Measurements from ENCODE around the gene PKHD1. TPM values are rescaled to one million over a fixed set of nuclear protein-coding genes. Genes with fewer than 3 reads are reported as not detected.

Gene PKHD1
- polyA plus RNA-seq, 1 of the 3 experiments (the other 2 are of a cell fraction): not detected

DNA sequence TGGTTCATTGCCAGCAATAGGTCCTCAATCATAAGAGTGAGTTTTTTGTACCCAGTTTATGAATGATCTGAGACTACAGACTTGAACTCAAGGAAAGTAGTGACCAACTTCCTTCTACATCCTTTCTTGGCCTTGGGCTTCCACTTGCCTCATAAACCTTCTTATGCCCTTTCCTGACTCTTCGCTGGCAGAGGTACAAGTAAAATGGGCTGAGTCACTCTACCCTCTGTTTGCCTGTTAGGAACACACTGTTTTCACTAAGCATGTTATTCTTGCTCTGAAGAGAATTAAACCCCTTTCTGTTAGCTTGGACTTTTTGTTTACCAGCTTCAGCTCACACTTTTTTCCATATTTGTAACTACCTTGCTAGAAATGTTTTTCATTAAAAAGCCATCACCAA is 74.4 kb downstream of the PKHD1 start:
- Histone ChIP-seq H3K4me2 (no peak overlapping the region), H3K9ac (no peak overlapping the region), H3K79me2 (ENCODE audit: insufficient read depth) (no peaks in the 10 kb centered on the region), H3K36me3 (replicated peaks in 1 of 2; ENCODE audit: control insufficient read depth in 1 of 2, insufficient read depth in 2 of 2, low read length in 1 of 2) (no peaks in the 10 kb centered on the region), H3K4me1 (ENCODE audit: control insufficient read depth in 1 of 2, insufficient read depth in 2 of 2, low read depth in 1 of 2, low read length in 1 of 2) (peaks cover 0 to 45% of the 10 kb centered on the region in 2 experiments; a peak in 2 of 4 replicates), H3F3A (replicated peaks; ENCODE audit: insufficient read depth) (no peaks in the 10 kb centered on the region), H2AFZ (ENCODE audit: low read depth) (no peak overlapping the region), H3K9me3 (no peaks in the 10 kb centered on the region), H4K20me1 (ENCODE audit: insufficient read depth) (no peaks in the 10 kb centered on the region), H3K27ac (ENCODE audit: low read depth in 2 of 2, low read length in 1 of 2) (peak overlapping the region in 1 of 2 experiments; percentile 100; a peak in 2 of 4 replicates), H3K4me3 (ENCODE audit: low read depth in 2 of 2, low read length in 1 of 2) (no peak overlapping the region), H3K27me3 (ENCODE audit: insufficient read depth) (no peaks in the 10 kb centered on the region; the same call in 1 of the 2 replicates), H3K9me2 (no peaks in the 10 kb centered on the region)
- TF ChIP-seq FOXJ3 (CRISPR knock-in tag; IDR thresholded peaks at IDR 0.05): no peak
- no peak for TF ChIP-seq YY1 (IDR thresholded peaks at IDR 0.05; ENCODE audit: low read depth)
- TF ChIP-seq, protein P1, sequence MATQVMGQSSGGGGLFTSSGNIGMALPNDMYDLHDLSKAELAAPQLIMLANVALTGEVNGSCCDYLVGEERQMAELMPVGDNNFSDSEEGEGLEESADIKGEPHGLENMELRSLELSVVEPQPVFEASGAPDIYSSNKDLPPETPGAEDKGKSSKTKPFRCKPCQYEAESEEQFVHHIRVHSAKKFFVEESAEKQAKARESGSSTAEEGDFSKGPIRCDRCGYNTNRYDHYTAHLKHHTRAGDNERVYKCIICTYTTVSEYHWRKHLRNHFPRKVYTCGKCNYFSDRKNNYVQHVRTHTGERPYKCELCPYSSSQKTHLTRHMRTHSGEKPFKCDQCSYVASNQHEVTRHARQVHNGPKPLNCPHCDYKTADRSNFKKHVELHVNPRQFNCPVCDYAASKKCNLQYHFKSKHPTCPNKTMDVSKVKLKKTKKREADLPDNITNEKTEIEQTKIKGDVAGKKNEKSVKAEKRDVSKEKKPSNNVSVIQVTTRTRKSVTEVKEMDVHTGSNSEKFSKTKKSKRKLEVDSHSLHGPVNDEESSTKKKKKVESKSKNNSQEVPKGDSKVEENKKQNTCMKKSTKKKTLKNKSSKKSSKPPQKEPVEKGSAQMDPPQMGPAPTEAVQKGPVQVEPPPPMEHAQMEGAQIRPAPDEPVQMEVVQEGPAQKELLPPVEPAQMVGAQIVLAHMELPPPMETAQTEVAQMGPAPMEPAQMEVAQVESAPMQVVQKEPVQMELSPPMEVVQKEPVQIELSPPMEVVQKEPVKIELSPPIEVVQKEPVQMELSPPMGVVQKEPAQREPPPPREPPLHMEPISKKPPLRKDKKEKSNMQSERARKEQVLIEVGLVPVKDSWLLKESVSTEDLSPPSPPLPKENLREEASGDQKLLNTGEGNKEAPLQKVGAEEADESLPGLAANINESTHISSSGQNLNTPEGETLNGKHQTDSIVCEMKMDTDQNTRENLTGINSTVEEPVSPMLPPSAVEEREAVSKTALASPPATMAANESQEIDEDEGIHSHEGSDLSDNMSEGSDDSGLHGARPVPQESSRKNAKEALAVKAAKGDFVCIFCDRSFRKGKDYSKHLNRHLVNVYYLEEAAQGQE (IDR thresholded peaks at IDR 0.05; ENCODE audit: low read depth, low read length): no peak
- TF ChIP-seq SIN3A (IDR thresholded peaks at IDR 0.05; ENCODE audit: borderline replicate concordance, low read depth, low read length): no peak
- TF ChIP-seq, protein P2, sequence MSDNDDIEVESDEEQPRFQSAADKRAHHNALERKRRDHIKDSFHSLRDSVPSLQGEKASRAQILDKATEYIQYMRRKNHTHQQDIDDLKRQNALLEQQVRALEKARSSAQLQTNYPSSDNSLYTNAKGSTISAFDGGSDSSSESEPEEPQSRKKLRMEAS (IDR thresholded peaks at IDR 0.05; ENCODE audit: low read depth): no peak
- TF ChIP-seq, protein P3, sequence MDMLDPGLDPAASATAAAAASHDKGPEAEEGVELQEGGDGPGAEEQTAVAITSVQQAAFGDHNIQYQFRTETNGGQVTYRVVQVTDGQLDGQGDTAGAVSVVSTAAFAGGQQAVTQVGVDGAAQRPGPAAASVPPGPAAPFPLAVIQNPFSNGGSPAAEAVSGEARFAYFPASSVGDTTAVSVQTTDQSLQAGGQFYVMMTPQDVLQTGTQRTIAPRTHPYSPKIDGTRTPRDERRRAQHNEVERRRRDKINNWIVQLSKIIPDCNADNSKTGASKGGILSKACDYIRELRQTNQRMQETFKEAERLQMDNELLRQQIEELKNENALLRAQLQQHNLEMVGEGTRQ (IDR thresholded peaks at IDR 0.05; ENCODE audit: borderline replicate concordance, low read depth, low read length): no peak
- TF ChIP-seq, protein P4, sequence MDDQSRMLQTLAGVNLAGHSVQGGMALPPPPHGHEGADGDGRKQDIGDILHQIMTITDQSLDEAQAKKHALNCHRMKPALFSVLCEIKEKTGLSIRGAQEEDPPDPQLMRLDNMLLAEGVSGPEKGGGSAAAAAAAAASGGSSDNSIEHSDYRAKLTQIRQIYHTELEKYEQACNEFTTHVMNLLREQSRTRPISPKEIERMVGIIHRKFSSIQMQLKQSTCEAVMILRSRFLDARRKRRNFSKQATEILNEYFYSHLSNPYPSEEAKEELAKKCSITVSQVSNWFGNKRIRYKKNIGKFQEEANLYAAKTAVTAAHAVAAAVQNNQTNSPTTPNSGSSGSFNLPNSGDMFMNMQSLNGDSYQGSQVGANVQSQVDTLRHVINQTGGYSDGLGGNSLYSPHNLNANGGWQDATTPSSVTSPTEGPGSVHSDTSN (IDR thresholded peaks at IDR 0.05): no peak
- TF ChIP-seq TEAD4 (IDR thresholded peaks at IDR 0.05; ENCODE audit: borderline replicate concordance, insufficient read depth): no peak
- no peak for TF ChIP-seq JUND (IDR thresholded peaks at IDR 0.05)
- no peak for TF ChIP-seq RAD21 (IDR thresholded peaks at IDR 0.05; ENCODE audit: low read length)
- no peak for TF ChIP-seq MXI1 (IDR thresholded peaks at IDR 0.05; ENCODE audit: low read depth, low read length)
- TF ChIP-seq CHD2 (IDR thresholded peaks at IDR 0.05; ENCODE audit: low read length, partially characterized antibody): no peak
- TF ChIP-seq, protein P5, sequence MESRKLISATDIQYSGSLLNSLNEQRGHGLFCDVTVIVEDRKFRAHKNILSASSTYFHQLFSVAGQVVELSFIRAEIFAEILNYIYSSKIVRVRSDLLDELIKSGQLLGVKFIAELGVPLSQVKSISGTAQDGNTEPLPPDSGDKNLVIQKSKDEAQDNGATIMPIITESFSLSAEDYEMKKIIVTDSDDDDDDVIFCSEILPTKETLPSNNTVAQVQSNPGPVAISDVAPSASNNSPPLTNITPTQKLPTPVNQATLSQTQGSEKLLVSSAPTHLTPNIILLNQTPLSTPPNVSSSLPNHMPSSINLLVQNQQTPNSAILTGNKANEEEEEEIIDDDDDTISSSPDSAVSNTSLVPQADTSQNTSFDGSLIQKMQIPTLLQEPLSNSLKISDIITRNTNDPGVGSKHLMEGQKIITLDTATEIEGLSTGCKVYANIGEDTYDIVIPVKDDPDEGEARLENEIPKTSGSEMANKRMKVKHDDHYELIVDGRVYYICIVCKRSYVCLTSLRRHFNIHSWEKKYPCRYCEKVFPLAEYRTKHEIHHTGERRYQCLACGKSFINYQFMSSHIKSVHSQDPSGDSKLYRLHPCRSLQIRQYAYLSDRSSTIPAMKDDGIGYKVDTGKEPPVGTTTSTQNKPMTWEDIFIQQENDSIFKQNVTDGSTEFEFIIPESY (IDR thresholded peaks at IDR 0.05; ENCODE audit: borderline replicate concordance, low read depth): no peak
- no peak for TF ChIP-seq ELF1 (IDR thresholded peaks at IDR 0.05)
- TF ChIP-seq TCF12 (IDR thresholded peaks at IDR 0.05): no peak
- POLR2A ChIA-PET: interaction anchor here (1.2 kb wide), 1 partner anchor 22 kb away, joined by 3 read pairs; no protein-coding TSS in a partner anchor
- no peak for DNase-seq
- 6% methylated on average over 1 of the region's 1 CpG for whole genome bisulfite sequencing (ENCODE audit: low lambda C conversion rate)
- CTCF ChIA-PET: interaction anchor here (1.4 kb wide), 1 partner anchor 53 kb away, joined by 4 read pairs; no protein-coding TSS in a partner anchor

All from SK-N-SH (cell line).